Type B pancreatic cell (in vitro differentiated cells): ENCODE measurements around the gene RPTOR. TPM values are rescaled to one million over a fixed set of nuclear protein-coding genes. Genes with fewer than 3 reads are reported as not detected.

Experiments
- DNase-seq: peaks from one replicate; pipeline ENCODE4 v3.0.0; 2021; ENCODE audit warnings: mixed read lengths; ENCODE audit not compliant: unreplicated experiment; ENCODE audit errors: extremely low spot score
- H3K27ac Mint-ChIP-seq: 2 replicates; pipeline ENCODE4 v1.8.0; 2021; ENCODE audit warnings: mild to moderate bottlenecking, mixed read lengths
- H3K27me3 Mint-ChIP-seq: 2 replicates; pipeline ENCODE4 v1.8.0; 2021; ENCODE audit warnings: mixed read lengths
- H3K36me3 Mint-ChIP-seq: 2 replicates; pipeline ENCODE4 v1.8.0; 2021; ENCODE audit warnings: mixed read lengths
- H3K4me1 Mint-ChIP-seq: one replicate; pipeline ENCODE4 v1.8.0; 2021; ENCODE audit warnings: mixed read lengths; ENCODE audit not compliant: unreplicated experiment
- H3K4me3 Mint-ChIP-seq: 2 replicates; pipeline ENCODE4 v1.8.0; 2021; ENCODE audit warnings: mild to moderate bottlenecking, mixed read lengths
- H3K9me3 Mint-ChIP-seq: 2 replicates; pipeline ENCODE4 v1.8.0; 2021; ENCODE audit warnings: mixed read lengths
- CTCF ChIP-seq: fragments of 200-600 bp; sonication (generic); conservative IDR thresholded peaks from 2 replicates; pipeline ENCODE4 v1.5.0; 2021; ENCODE audit warnings: antibody characterized with exemption, mild to moderate bottlenecking
- total RNA-seq: library from RNA; stranded (reverse); gene quantifications from 2 replicates; pipeline ENCODE4 v1.2.1, GENCODE V29; 2021; ENCODE audit warnings: low replicate concordance

Gene RPTOR
- total RNA-seq, 1 donor from 2014 or later: 39.8 TPM

GRCh38 chr17:80618304-80618703 lies 73.7 kb downstream of the RPTOR start:
- Mint-ChIP-seq H3K9me3 (no peaks in the 10 kb centered on the region), H3K4me1 (peaks cover 23% of the 10 kb centered on the region), H3K27me3 (no peaks in the 10 kb centered on the region), H3K27ac (no peak overlapping the region), H3K4me3 (no peak overlapping the region), H3K36me3 (peaks cover 14% of the 10 kb centered on the region)
- DNase-seq: no peak
- TF ChIP-seq CTCF: no peak

GRCh38 chr17:80619535-80620235 lies 75.0 kb downstream of the RPTOR start:
- H3K4me3 Mint-ChIP-seq: peak overlapping the region; percentile 24
- H3K36me3 Mint-ChIP-seq: peaks cover 14% of the 10 kb centered on the region
- no peaks in the 10 kb centered on the region for H3K27me3 Mint-ChIP-seq
- H3K9me3 Mint-ChIP-seq: no peaks in the 10 kb centered on the region
- H3K27ac Mint-ChIP-seq: no peak overlapping the region
- peaks cover 17% of the 10 kb centered on the region for H3K4me1 Mint-ChIP-seq
- no peak for DNase-seq
- TF ChIP-seq CTCF: no peak

GRCh38 chr17:80621335-80621996 lies 76.8 kb downstream of the RPTOR start:
- Mint-ChIP-seq H3K27ac (no peak overlapping the region), H3K36me3 (peaks cover 15% of the 10 kb centered on the region), H3K4me1 (peaks cover 8% of the 10 kb centered on the region), H3K4me3 (no peak overlapping the region), H3K9me3 (no peaks in the 10 kb centered on the region), H3K27me3 (no peaks in the 10 kb centered on the region)
- no peak for TF ChIP-seq CTCF
- DNase-seq: peak; percentile 63

GRCh38 chr17:80621997-80622357 lies 77.3 kb downstream of the RPTOR start:
- TF ChIP-seq CTCF: no peak
- peaks cover 14% of the 10 kb centered on the region for H3K36me3 Mint-ChIP-seq
- peaks cover 8% of the 10 kb centered on the region for H3K4me1 Mint-ChIP-seq
- DNase-seq: peak; percentile 58
- H3K27me3 Mint-ChIP-seq: no peaks in the 10 kb centered on the region
- H3K4me3 Mint-ChIP-seq: no peak overlapping the region
- no peak overlapping the region for H3K27ac Mint-ChIP-seq
- H3K9me3 Mint-ChIP-seq: no peaks in the 10 kb centered on the region

GRCh38 chr17:80624864-80625263 lies 80.2 kb downstream of the RPTOR start:
- Mint-ChIP-seq H3K4me3 (no peak overlapping the region), H3K27ac (no peak overlapping the region), H3K27me3 (no peaks in the 10 kb centered on the region), H3K36me3 (peaks cover 13% of the 10 kb centered on the region), H3K9me3 (no peaks in the 10 kb centered on the region), H3K4me1 (peaks cover 4% of the 10 kb centered on the region)
- DNase-seq: no peak
- TF ChIP-seq CTCF: no peak
